Spleen (tissue), 7 donors: ENCODE results near the gene PTPRN2.

Experiments
- POLR2A ChIP-seq, 3 donors: fragments of 450-650 bp; IDR thresholded peaks; one replicate each; pipeline ENCODE4 v1.5.1; 2017; ENCODE audit warnings: antibody characterized with exemption in 3 of 3, mild to moderate bottlenecking in 1 of 3
- POLR2AphosphoS5 ChIP-seq, 3 donors: sonication (generic); formaldehyde crosslinking; IDR thresholded peaks; one replicate each; pipeline ENCODE4 v1.5.1; 2017; ENCODE audit warnings: antibody characterized with exemption in 3 of 3
- TF ChIP-seq, protein P1 (sequence below), 11 experiments: fragments of 200-600 bp in 7 of 11; fragments of 450-650 bp in 4 of 11; sonication (generic) in 4 of 11; IDR thresholded peaks in 8 of 11; conservative IDR thresholded peaks in 3 of 11; 1 replicate in 7 of 11; 2 replicates in 4 of 11; pipeline versions ENCODE4 v1.4.0 to v1.8.0; 2016 to 2021; ENCODE audit warnings: antibody characterized with exemption in 11 of 11, inconsistent platforms in 4 of 11, mild to moderate bottlenecking in 1 of 11
- donor health status: DM: no; HTN: no; CAD: no; lungs with moderate emphysema.
- donor health status: DM: no; HTN: no; CAD: no.
- donor health status: DM: no; HTN: no; CAD: no.

DNA sequence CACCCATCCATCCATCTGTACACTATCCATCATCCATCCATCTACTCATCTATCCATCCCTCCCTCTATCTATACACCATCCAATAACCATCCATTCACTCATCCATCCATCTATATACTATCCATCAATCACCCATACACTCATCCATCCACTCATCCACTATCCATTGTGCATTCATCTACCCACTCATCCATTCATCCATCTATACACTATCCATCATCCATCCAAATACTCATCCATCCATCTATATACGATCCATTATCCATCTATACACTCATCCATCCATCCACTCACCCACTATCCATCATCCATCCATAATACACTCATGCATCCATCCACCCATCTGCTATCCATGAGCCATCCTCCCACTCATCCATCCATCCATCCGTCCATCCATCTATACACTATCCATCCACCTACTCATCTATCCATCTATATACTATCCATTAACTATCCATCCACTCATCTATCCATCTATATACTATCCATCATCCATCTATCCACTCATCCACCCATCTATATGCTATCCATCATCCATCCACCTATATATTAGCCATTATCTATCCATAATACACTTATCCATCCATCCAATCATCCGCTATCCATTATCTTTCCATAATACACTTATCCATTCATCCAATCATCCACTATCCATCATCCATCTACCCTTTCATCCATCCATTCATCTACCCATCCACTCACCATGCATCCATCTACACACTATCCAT, 765.5 kb downstream of the PTPRN2 start:
- no peak for TF ChIP-seq POLR2A (IDR thresholded peaks at IDR 0.05)
- TF ChIP-seq, protein P1, sequence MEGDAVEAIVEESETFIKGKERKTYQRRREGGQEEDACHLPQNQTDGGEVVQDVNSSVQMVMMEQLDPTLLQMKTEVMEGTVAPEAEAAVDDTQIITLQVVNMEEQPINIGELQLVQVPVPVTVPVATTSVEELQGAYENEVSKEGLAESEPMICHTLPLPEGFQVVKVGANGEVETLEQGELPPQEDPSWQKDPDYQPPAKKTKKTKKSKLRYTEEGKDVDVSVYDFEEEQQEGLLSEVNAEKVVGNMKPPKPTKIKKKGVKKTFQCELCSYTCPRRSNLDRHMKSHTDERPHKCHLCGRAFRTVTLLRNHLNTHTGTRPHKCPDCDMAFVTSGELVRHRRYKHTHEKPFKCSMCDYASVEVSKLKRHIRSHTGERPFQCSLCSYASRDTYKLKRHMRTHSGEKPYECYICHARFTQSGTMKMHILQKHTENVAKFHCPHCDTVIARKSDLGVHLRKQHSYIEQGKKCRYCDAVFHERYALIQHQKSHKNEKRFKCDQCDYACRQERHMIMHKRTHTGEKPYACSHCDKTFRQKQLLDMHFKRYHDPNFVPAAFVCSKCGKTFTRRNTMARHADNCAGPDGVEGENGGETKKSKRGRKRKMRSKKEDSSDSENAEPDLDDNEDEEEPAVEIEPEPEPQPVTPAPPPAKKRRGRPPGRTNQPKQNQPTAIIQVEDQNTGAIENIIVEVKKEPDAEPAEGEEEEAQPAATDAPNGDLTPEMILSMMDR (IDR thresholded peaks at IDR 0.05 in 8 of 11, conservative IDR thresholded peaks at IDR 0.05 in 3 of 11), result no peak
- TF ChIP-seq POLR2AphosphoS5 (IDR thresholded peaks at IDR 0.05), result no peak
